Glomerular endothelial cell (primary cell): Measurements from ENCODE around the gene FBXO45. TPM values are rescaled to one million over a fixed set of nuclear protein-coding genes. Genes with fewer than 3 reads are reported as not detected.
"Not testable (repeated sequence)": the region's sequence is repeated elsewhere in the genome, so short reads cannot be mapped to it uniquely, and the experiment has no call there.

Experiments
- DNase-seq: peaks from one replicate; pipeline ENCODE4 v3.0.0-alpha.2; 2011; ENCODE audit warnings: low read depth, low spot score; ENCODE audit errors: extremely low read depth
- total RNA-seq: library from RNA; depleted of rRNA; stranded (reverse); fragments of >200 nt; gene quantifications from 2 replicates; pipeline ENCODE4 v1.2.3, GENCODE V29; 2015

FBXO45 gene, protein sequence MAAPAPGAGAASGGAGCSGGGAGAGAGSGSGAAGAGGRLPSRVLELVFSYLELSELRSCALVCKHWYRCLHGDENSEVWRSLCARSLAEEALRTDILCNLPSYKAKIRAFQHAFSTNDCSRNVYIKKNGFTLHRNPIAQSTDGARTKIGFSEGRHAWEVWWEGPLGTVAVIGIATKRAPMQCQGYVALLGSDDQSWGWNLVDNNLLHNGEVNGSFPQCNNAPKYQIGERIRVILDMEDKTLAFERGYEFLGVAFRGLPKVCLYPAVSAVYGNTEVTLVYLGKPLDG
- 9.8 and 10.2 TPM in 2 replicates for total RNA-seq

GRCh38 chr3:196568246-196569002 is at the start of gene FBXO45, which contains the start of gene WDR53:
Gene FBXO45, plus strand, starts transcription at chr3:196568660. Its CDS starts 325 bp downstream, at chr3:196568985.
Gene WDR53, minus strand, starts transcription at chr3:196568554. Its CDS starts 7,079 bp downstream, at chr3:196561475.
- DNase-seq = peak; percentile 42

DNA sequence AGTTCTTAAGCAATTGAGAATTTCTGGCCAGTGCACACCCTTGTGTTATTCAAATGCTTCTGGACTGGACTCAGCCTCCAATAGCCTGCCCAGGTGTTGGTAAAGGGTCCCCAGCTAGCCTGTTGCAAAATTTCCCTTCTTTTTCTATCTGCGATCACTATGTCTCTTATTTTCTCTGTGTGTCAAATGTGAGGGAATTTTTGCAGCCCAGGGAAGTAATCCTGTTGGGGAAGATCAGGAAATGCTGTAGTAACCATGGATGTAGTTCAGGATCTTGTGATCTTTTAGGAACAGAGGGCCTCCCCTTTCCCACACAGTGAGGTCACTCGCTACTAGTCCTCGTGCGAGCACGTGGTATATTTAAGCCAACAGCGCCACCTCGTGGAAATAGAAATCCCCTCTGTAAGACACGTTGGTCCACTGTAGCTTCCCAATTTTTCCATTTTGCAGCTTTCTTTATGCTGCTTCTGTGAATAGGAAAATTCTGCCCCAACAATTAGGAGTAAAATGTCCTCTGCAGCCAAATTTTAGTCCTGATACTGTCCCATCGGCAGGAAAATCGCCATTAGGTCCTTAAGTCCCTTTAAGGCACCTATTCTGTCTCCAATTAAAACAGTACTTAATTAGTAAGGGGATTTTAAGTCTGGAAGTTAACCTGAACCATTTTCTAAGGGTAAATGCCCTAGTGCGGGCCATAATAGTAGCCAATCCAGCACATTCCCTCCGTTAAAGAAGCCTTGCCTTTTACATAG is 49.3 kb upstream of the FBXO45 start:
- no peak for DNase-seq

DNA sequence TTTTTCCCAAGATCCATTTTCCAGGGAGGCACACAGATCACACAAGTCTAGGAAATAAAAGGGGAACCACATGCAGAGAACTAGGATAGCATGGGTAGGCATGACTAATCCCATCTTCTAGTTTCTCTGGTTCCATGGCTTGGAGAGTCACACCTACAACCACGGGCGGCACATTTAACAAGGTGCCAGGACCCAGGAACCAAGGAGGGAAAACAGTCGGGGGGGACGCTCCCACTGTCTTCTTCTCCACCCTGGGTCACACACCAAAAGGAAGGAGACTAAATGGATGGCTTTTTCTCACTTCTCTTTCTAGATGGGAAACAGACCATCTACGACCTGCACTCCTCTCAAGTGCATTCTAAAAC is 48.8 kb upstream of the FBXO45 start:
- DNase-seq = no peak

DNA sequence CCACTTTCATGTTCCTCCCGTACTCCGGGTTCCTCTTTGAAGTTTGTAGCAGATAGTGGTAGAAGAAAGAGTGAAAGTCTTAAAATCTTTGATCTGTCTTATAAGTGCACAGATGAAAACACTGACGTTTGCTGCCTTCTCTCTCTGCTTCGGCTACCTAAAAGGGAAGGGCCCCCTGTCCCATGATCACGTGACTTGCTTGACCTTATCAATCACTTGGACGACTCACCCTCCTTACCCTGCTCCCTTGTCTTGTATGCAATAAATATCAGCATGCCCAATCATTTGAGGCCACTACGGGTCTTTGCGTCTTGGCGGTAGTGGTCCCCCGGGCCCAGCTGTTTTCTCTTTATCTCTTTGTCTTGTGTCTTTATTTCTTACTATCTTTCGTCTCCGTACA is 47.2 kb upstream of the FBXO45 start:
- DNase-seq = not testable (repeated sequence)

DNA sequence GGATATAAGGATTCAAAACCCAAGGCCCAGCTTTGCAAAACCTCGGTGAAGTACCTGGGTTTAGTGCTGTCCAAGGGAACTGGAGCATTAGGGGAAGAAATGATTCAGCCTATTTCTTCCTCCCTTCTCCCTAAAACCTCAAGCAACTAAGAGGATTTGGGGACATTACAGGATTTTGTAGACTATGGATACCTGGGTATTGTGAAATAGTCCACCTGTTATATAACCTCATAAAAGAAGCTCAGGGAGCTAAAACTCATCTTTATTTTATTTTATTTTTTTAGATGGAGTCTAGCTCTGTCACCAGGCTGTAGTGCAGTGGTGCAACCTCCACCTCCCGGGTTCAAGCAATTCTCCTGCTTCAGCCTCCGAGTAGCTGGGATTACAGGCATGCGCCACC is 44.6 kb upstream of the FBXO45 start:
- DNase-seq = no peak

DNA sequence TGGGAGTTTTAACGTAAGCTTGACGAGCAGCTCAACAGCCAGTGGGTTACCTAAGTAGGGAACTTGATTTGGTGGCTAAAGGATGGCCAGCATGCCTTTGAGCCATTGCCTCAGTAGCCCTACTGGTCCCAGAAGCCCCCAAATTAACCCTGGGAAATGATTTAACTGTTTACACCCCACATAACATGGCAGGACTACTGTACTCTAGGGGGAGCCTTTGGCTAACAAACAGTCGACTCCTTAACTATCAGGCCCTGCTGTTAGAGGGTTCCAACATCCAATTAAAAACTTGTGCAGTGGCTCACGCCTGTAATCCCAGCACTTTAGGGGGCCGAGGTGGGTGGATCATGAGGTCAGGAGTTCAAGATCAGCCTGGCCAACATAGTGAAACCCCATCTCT is 43.9 kb upstream of the FBXO45 start:
- DNase-seq = no peak

DNA sequence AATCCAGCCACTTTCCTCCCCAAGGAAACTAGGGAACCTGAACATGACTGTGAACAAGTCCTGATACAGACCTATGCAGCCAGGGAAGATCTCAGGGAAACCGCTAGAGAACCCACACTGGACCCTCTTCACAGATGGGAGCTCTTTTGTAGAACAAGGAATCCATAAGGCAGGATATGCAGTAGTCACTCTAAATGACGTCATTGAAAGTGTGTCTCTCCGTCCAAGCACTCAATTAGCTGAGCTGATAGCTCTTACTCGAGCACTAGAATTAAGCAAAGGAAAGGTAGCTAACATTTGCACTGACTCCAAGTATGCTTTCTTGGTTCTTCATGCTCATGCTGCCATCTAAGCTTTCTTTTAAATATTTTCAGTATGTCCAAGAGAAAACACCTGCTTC is 43.3 kb upstream of the FBXO45 start:
- DNase-seq = no peak

- no peak for DNase-seq
Observed at GRCh38 chr3:196528639-196529233, 39.7 kb upstream of the FBXO45 start.

GRCh38 chr3:196531418-196531817 is 37.0 kb upstream of the FBXO45 start:
- DNase-seq = no peak

- no peak for DNase-seq
Observed at GRCh38 chr3:196533260-196533681, 35.2 kb upstream of the FBXO45 start.

GRCh38 chr3:196537319-196537984 is 31.0 kb upstream of the FBXO45 start:
- DNase-seq = no peak

DNA sequence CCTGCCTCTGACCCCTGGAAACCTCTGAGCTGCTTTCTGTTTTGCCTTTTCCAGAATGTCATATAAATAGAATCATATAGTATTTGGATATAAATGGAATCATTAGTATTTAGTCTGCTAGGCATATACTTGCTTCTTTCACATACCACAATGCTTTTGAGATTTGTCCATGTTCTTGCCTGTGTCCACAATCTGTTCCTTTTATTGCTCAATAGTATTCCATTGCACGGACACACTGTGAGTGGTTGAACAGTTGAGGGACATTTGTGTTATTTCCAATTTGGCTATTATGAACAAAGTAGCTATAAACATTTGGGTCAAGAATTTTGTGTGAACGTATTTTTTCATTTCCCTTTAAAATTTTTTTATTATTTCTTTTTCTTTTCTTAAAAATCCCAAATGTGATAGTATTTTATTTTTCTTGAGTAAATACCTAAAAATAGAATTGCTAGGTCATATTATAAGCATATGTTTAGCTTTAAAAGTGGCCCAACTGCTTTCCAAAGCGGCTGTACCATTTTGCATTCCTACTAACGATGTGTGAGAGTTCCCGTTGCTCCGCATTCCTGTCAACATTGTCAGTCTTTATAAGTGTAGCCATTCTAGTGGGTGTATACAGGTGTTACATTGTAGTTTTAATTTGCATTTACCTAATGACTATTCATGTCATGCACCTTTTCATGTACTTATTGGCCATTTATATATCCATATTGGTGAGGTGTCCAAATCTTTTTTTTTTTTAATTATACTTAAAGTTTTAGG is 26.6 kb upstream of the FBXO45 start:
- no peak for DNase-seq

GRCh38 chr3:196544491-196544992 is 23.9 kb upstream of the FBXO45 start:
- DNase-seq = no peak

- DNase-seq = no peak
Observed at GRCh38 chr3:196546537-196546936, 21.9 kb upstream of the FBXO45 start.

DNA sequence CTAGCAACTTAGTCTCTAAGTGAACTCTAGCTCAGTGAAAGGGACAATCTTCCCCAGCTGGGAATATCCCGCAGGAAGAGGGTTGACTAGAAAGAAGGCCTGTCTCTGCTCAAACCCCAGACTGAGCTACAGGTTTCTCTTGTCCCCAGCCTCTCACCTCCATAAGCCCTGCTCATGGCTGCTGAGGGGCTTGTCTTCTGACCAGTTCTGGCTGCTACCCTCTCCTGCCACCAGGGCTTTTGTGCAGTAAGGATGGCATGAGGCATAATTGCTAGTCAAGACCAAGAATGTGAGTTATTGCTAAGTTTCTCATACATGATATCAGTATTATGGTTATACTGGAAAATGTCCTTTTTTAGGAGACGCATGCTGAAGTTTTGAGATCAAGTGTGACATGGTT is 21.4 kb upstream of the FBXO45 start:
- DNase-seq = no peak

GRCh38 chr3:196549312-196549711 is 19.1 kb upstream of the FBXO45 start:
- DNase-seq = not testable (repeated sequence)

- not testable (repeated sequence) for DNase-seq
Observed at GRCh38 chr3:196550172-196550571, 18.3 kb upstream of the FBXO45 start.

GRCh38 chr3:196552253-196552652 is 16.2 kb upstream of the FBXO45 start:
- no peak for DNase-seq

DNA sequence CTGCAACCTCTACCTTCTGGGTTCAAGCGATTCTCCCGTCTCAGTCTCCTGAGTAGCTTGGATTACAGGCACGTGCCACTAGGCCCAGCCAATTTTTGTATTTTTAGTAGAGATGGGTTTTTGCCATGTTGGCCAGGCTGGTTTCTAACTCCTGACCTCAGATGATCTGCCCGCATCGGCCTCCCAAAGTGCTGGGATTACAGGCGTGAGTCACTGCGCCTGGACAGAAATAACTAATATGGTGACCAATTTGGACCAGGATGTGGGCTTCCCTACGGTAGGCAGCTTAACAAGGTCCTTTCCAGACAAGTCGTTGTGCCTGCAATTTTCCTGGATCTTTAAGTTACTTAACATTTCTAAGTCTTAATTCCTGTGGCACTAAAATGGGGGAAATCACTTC is 14.9 kb upstream of the FBXO45 start:
- no peak for DNase-seq

GRCh38 chr3:196554205-196554604 is 14.3 kb upstream of the FBXO45 start:
- DNase-seq = no peak
